Measurements from ENCODE around the gene KRTAP4-2.
"Not testable (repeated sequence)": the region's sequence is repeated elsewhere in the genome, so short reads cannot be mapped to it uniquely, and the experiment has no call there.

KRTAP4-2 gene

GRCh38 chr17:41147531-41148204, 30.4 kb downstream of the KRTAP4-2 start:
- no peaks in the 10 kb centered on the region for H3K4me1 ChIP-seq (ENCODE audit: insufficient read depth, low read length)
- no peaks in the 10 kb centered on the region; the same call in 1 of the 2 replicates for H3K9me3 ChIP-seq (ENCODE audit: control insufficient read depth, insufficient read depth, low read length)
- no peaks in the 10 kb centered on the region for H3K36me3 ChIP-seq (ENCODE audit: insufficient read depth, low read length)
- no peak overlapping the region for H3K9ac ChIP-seq (ENCODE audit: low read depth, low read length)

GRCh38 chr17:41145261-41145660, 32.8 kb downstream of the KRTAP4-2 start:
- H3K9me3 ChIP-seq (ENCODE audit: control insufficient read depth, insufficient read depth, low read length) = no peaks in the 10 kb centered on the region; the same call in 1 of the 2 replicates
- H3K36me3 ChIP-seq (ENCODE audit: insufficient read depth, low read length) = no peaks in the 10 kb centered on the region
- H3K9ac ChIP-seq (ENCODE audit: low read depth, low read length) = no peak overlapping the region
- H3K4me1 ChIP-seq (ENCODE audit: insufficient read depth, low read length) = no peaks in the 10 kb centered on the region

GRCh38 chr17:41144846-41145245, 33.2 kb downstream of the KRTAP4-2 start:
- Histone ChIP-seq H3K36me3 (ENCODE audit: insufficient read depth, low read length) (no peaks in the 10 kb centered on the region), H3K4me1 (ENCODE audit: insufficient read depth, low read length) (no peaks in the 10 kb centered on the region), H3K9ac (ENCODE audit: low read depth, low read length) (no peak overlapping the region), H3K9me3 (ENCODE audit: control insufficient read depth, insufficient read depth, low read length) (no peaks in the 10 kb centered on the region; the same call in 1 of the 2 replicates)

DNA sequence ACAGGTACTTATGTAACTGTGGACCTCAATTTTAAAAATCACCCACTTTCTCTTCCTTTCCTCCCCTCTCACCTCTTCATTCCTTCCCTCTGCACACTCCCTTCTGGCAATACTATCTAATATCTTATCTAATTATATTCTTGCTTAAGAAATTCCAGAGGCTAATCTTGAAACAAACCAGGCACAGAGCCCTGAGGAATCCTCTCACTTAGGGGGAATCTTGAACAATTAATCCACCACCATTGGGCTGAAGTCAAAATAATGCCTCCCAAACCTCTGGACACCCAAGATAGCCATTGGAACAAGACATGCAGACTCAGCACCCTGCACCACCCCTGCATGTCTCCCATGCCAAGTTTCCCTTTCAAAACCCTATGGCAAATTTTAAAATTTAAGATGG, 36.7 kb downstream of the KRTAP4-2 start:
- Histone ChIP-seq H3K36me3 (ENCODE audit: insufficient read depth, low read length) (no peaks in the 10 kb centered on the region), H3K9ac (ENCODE audit: low read depth, low read length) (no peak overlapping the region), H3K4me1 (ENCODE audit: insufficient read depth, low read length) (no peaks in the 10 kb centered on the region), H3K9me3 (ENCODE audit: control insufficient read depth, insufficient read depth, low read length) (peaks cover 4% of the 10 kb centered on the region; the same call in 1 of the 2 replicates)

DNA sequence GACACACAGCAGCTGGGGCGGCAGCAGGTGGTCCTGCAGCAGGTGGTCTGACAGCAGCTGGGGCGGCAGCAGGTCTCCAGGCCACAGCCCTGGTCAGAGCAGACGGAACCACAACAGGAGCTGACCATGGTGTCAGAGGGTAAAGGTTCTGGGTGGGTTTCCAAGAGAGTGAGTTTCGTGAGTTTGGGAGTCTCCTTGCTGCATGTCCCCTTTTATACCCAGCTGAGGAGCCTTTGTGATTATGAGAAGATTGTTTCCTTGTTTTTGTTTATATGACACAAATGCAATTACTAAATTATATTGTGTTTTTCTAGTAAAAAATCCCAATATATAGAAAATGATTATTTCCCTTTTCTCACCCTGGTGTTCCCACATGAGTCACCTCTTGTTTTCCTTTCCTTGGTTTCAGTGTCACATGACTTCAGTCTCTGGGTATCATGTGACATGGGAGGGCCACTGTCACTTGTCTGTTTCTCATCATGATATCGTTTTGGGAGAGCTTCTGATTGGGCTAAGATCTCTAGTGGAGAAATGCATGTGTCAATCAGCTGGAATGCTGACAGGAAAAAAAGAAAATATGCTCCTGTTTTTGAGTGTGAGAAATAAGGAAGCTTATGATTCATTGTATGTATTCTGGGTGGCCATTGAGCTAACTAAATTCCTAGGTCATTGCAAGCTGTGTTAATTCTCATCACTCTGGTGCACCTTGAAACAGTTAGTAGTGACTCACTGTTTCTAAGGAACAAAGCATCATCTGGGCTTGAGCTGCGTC, 37.5 kb downstream of the KRTAP4-2 start, which contains the start of gene KRTAP4-6:
TSS of gene KRTAP4-6 (minus strand) at position 185 of the 772 bp plus-strand sequence. CDS start at position 128, 57 bp downstream.
- Histone ChIP-seq H3K36me3 (ENCODE audit: insufficient read depth, low read length) (no peaks in the 10 kb centered on the region), H3K9ac (ENCODE audit: low read depth, low read length) (no peak within 1 kb of the TSS), H3K4me1 (ENCODE audit: insufficient read depth, low read length) (no peaks in the 10 kb centered on the region), H3K9me3 (ENCODE audit: control insufficient read depth, insufficient read depth, low read length) (peaks cover 4% of the 10 kb centered on the region; the same call in 1 of the 2 replicates)

- H3K9me3 ChIP-seq (ENCODE audit: control insufficient read depth, insufficient read depth, low read length); H3K9ac ChIP-seq (ENCODE audit: low read depth, low read length); H3K4me1 ChIP-seq (ENCODE audit: insufficient read depth, low read length); H3K36me3 ChIP-seq (ENCODE audit: insufficient read depth, low read length): not testable (repeated sequence)
Observed at GRCh38 chr17:41139865-41140264, 38.2 kb downstream of the KRTAP4-2 start.

GRCh38 chr17:41133880-41134735, 43.9 kb downstream of the KRTAP4-2 start:
- H3K9me3 ChIP-seq (ENCODE audit: control insufficient read depth, insufficient read depth, low read length) = peaks cover 4% of the 10 kb centered on the region; the same call in 1 of the 2 replicates
- H3K4me1 ChIP-seq (ENCODE audit: insufficient read depth, low read length) = no peaks in the 10 kb centered on the region
- H3K36me3 ChIP-seq (ENCODE audit: insufficient read depth, low read length) = no peaks in the 10 kb centered on the region
- no peak overlapping the region for H3K9ac ChIP-seq (ENCODE audit: low read depth, low read length)

DNA sequence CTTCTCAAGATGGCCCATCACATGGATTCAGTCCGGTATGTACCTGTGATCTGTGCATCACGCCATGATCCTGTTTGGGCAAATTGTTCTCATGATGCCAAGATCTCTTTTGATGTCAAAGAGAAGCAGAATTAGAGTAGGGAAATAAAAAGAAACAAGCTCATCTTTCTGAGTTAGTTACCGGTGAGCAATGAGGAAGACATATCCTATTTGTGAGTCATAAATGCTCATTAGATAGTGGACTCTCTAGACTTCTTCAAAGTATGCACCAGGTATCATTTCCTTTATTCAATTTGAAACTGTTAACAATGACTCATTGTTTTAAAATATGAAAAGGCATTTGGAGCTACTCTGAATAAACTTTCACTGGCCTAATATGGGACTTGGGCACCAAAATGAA, 46.0 kb downstream of the KRTAP4-2 start:
- Histone ChIP-seq H3K4me1 (ENCODE audit: insufficient read depth, low read length) (no peaks in the 10 kb centered on the region), H3K9me3 (ENCODE audit: control insufficient read depth, insufficient read depth, low read length) (peaks cover 4% of the 10 kb centered on the region; the same call in 1 of the 2 replicates), H3K9ac (ENCODE audit: low read depth, low read length) (no peak overlapping the region), H3K36me3 (ENCODE audit: insufficient read depth, low read length) (no peaks in the 10 kb centered on the region)

All from ES-I3 (cell line).